GM12891 (cell line): Measurements from ENCODE around the gene GPN3.
A peak's percentile ranks its signal among the peaks of the same experiment; 100 is the strongest.

Experiments used
- POLR2A ChIP-seq: IDR thresholded peaks from 2 replicates; pipeline ENCODE4 v1.6.1; 2011; ENCODE audit warnings: low read depth, low read length, control low read depth
- POLR2AphosphoS5 ChIP-seq: IDR thresholded peaks from 2 replicates; pipeline ENCODE4 v1.6.1; 2011; ENCODE audit warnings: low read depth, low read length, control low read depth
- TAF1 ChIP-seq: IDR thresholded peaks from 2 replicates; pipeline ENCODE4 v1.6.1; 2011; ENCODE audit warnings: low read depth, low read length, control low read depth

DNA sequence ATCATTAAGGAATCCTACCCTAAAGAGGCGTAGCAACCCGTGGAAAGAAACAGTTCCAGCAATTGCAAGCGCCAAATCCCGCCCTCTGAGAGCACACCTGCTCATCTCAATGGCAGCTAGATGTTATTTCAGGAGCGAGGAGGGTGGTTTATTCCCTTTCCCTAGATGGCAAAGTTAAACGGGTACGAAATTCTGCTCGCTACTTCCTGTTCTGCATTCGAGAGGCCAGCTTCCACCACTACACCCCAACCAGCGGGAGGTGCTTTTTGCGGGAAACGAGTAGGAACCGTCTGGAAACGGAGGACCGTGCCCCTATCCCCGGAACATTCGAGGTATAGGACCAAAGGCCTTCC lies 33.3 kb upstream of the GPN3 start:
- peak; percentile 72; the same call in 1 of the 2 replicates for TF ChIP-seq POLR2A
- no peak for TF ChIP-seq POLR2AphosphoS5
- no peak for TF ChIP-seq TAF1
